GM12878 (cell line): ENCODE measurements around the gene TRERF1. TPM values are rescaled to one million over a fixed set of nuclear protein-coding genes. Genes with fewer than 3 reads are reported as not detected.

Experiments used
- ATAC-seq: fragments of 200-7000 bp; cut with Tn5 transposase; 3 replicates; pipeline ENCODE4 v1.9.1; 2020; ENCODE audit warnings: mild to moderate bottlenecking, moderate library complexity
- BruUV-seq: library from RNA; stranded (reverse); fragments of 400-500 nt; replicated peaks from 2 replicates; lab custom pipeline; 2021; lab: Mats Ljungman, UMichigan
- CTCF ChIA-PET: fragments of 300-600 bp; sonication (Branson Sonifier 250); formaldehyde crosslinking; extraction: SDS; loops from one replicate; lab custom pipeline; 2021; ENCODE audit warnings: inconsistent platforms; lab: Yijun Ruan, JAX
- POLR2A ChIA-PET: fragments of 350-600 bp; formaldehyde crosslinking; extraction: SDS; loops from one replicate; lab custom pipeline; 2021; ENCODE audit warnings: inconsistent platforms; lab: Charles Lee
- RAD21 ChIA-PET: fragments of 300-600 bp; sonication (Branson Sonifier 250); formaldehyde crosslinking; loops from one replicate; lab custom pipeline; 2023; ENCODE audit warnings: antibody characterized with exemption; ENCODE audit not compliant: unreplicated experiment; lab: Charles Lee
- SMC1A ChIA-PET: fragments of 300-600 bp; sonication (Branson Sonifier 250); formaldehyde crosslinking; loops from one replicate; lab custom pipeline; 2023; ENCODE audit not compliant: unreplicated experiment, uncharacterized antibody; lab: Charles Lee
- DNase-seq: peaks from one replicate; pipeline ENCODE4 v3.0.0-alpha.2; 2011; ENCODE audit warnings: low read depth, low spot score
- FAIRE-seq: peaks from 3 replicates; lab custom pipeline; 2011; peaks lifted over from hg19 to GRCh38; lab: Jason Lieb, UNC
- H2AFZ ChIP-seq: 2 replicates; pipeline ENCODE4 v1.6.0; 2011; ENCODE audit warnings: low read depth, low read length, control low read depth; ENCODE audit not compliant: control insufficient read depth
- H3K27ac ChIP-seq: 2 replicates; pipeline ENCODE4 v1.5.1; 2011; ENCODE audit warnings: control low read depth; ENCODE audit not compliant: control insufficient read depth, insufficient read depth
- H3K27me3 ChIP-seq, 2 experiments: replicated peaks in 1 of 2; 2 replicates each; pipeline versions ENCODE4 v1.6.0 to v1.6.1; 2011; ENCODE audit warnings: low read length in 1 of 2; ENCODE audit not compliant: control insufficient read depth in 2 of 2, insufficient read depth in 2 of 2
- H3K36me3 ChIP-seq, 2 experiments: 2 replicates each; pipeline ENCODE4 v1.5.1; 2011; ENCODE audit warnings: low read length in 1 of 2; ENCODE audit not compliant: control insufficient read depth in 2 of 2, insufficient read depth in 2 of 2
- H3K4me1 ChIP-seq: 2 replicates; pipeline ENCODE4 v1.6.1; 2011; ENCODE audit warnings: mild to moderate bottlenecking, low read length, moderate library complexity, mixed read lengths; ENCODE audit not compliant: control insufficient read depth, insufficient read depth
- H3K4me2 ChIP-seq: 2 replicates; pipeline ENCODE4 v1.6.0; 2011; ENCODE audit warnings: control low read depth; ENCODE audit not compliant: control insufficient read depth, insufficient read depth
- H3K4me3 ChIP-seq: fragments of 200-600 bp; sonication (generic); 2 replicates; pipeline ENCODE4 v1.5.1; 2016
- H3K79me2 ChIP-seq: 2 replicates; pipeline ENCODE4 v1.6.0; 2011; ENCODE audit warnings: low read length; ENCODE audit not compliant: control insufficient read depth, insufficient read depth
- H3K9ac ChIP-seq: 2 replicates; pipeline ENCODE4 v1.8.0; 2011; ENCODE audit warnings: low read length, control low read depth, mixed read lengths; ENCODE audit not compliant: control insufficient read depth, insufficient read depth
- H3K9me3 ChIP-seq: replicated peaks from 3 replicates; pipeline ENCODE4 v1.5.1; 2011; ENCODE audit warnings: mild to moderate bottlenecking, low read length; ENCODE audit not compliant: control insufficient read depth, insufficient read depth
- H4K20me1 ChIP-seq: 2 replicates; pipeline ENCODE4 v1.6.0; 2011; ENCODE audit not compliant: control insufficient read depth, insufficient read depth
- ATF7 ChIP-seq: fragments of 450-650 bp; IDR thresholded peaks from 2 replicates; pipeline ENCODE4 v1.6.1; 2016; ENCODE audit warnings: low read depth, mild to moderate bottlenecking
- BMI1 ChIP-seq: fragments of 450-650 bp; IDR thresholded peaks from 2 replicates; pipeline ENCODE4 v1.6.1; 2016; ENCODE audit warnings: mild to moderate bottlenecking, moderate library complexity, borderline replicate concordance
- ZBED1 ChIP-seq: IDR thresholded peaks from 2 replicates; pipeline ENCODE4 v1.6.1; 2016; ENCODE audit warnings: borderline replicate concordance
- ZBTB11 ChIP-seq: fragments of 450-650 bp; formaldehyde crosslinking; IDR thresholded peaks from 2 replicates; pipeline ENCODE4 v1.5.0; 2022; ENCODE audit warnings: mild to moderate bottlenecking, missing genetic modification characterization
- WGBS: methylation state at CpG from one replicate; pipeline ENCODE4 v1.1.6; 2016; ENCODE audit warnings: low lambda C conversion rate; ENCODE audit not compliant: insufficient replicate concordance, insufficient coverage; ENCODE audit errors: missing lambda C conversion rate; 5-methylcytosine and 5-hydroxymethylcytosine counted together
- in situ Hi-C: fragments of 300-500 bp; cut with MboI; formaldehyde crosslinking; loops from 9 replicates; pipeline ENCODE4 v1.14.3; 2018; ENCODE audit warnings: mixed read lengths
- intact Hi-C: fragments of 100-400 bp; cut with micrococcal nuclease; formaldehyde crosslinking; loops from one replicate; pipeline ENCODE4 v1.14.2; 2022; ENCODE audit not compliant: unreplicated experiment
- polyA plus RNA-seq, 11 experiments: library from polyadenylated mRNA; depleted of rRNA in 4 of 11; unstranded in 6 of 11; stranded (reverse) in 5 of 11; fragments of >200 nt; fragmentation: Nextera tagmentation in 4 of 11; fragmentation: Illumina TruSeq in 1 of 11; extraction: Ambion mirVana in 4 of 11; extraction: Trizol in 1 of 11; gene quantifications; 1 replicate in 1 of 11; 2 replicates in 10 of 11; pipeline versions ENCODE4 v1.2.1 to v1.2.3, GENCODE V29; 2011 to 2016; ENCODE audit warnings: inconsistent platforms in 2 of 11, missing spikeins in 2 of 11, low read depth in 1 of 11
- total RNA-seq, 4 experiments: library from RNA; depleted of rRNA in 3 of 4; stranded (reverse); fragments of >200 nt in 3 of 4; fragmentation: Illumina TruSeq in 1 of 4; extraction: Trizol in 1 of 4; gene quantifications; 2 replicates each; pipeline versions ENCODE4 v1.2.1 to v1.2.3, GENCODE V29; 2013 to 2021

Gene TRERF1
- total and polyA plus RNA-seq, 10 of the 15 experiments (the other 5 are each of a cell fraction or from before 2014, with no cell fraction given), result 2.2 to 19.4 (median 7.2) TPM

- ChIA-PET CTCF (no interaction called here), SMC1A (no interaction called here), POLR2A (interaction anchor here (1.2 to 2.6 kb wide), 3 partner anchors 10 to 126 kb away, joined by 3 to 9 read pairs (median 7); no protein-coding TSS in a partner anchor), RAD21 (interaction anchor here (1.5 kb wide), 1 partner anchor 14 kb away, joined by 6 read pairs; no protein-coding TSS in a partner anchor)
- Histone ChIP-seq H3K27me3 (no peaks in the 10 kb centered on the region), H3K4me3 (no peak overlapping the region), H2AFZ (no peak overlapping the region), H3K36me3 (no peaks in the 10 kb centered on the region; a peak in 1 of 4 replicates), H3K79me2 (peaks cover 5% of the 10 kb centered on the region), H3K4me1 (peaks cover 39% of the 10 kb centered on the region), H3K4me2 (no peak overlapping the region), H3K9me3 (no peaks in the 10 kb centered on the region), H4K20me1 (no peaks in the 10 kb centered on the region), H3K9ac (no peak overlapping the region), H3K27ac (no peak overlapping the region)
- no peak for DNase-seq
- ATAC-seq, result peak; percentile 53
- TF ChIP-seq ATF7, result no peak
- TF ChIP-seq ZBED1, result no peak
- no peak for TF ChIP-seq ZBTB11 (CRISPR knock-in tag)
- no peak for TF ChIP-seq BMI1
- intact Hi-C loops (no loop called here), in situ Hi-C loops (no loop called here)
- FAIRE-seq, result no peak
- WGBS, result 24% methylated on average over 4 of the region's 4 CpGs
- BruUV-seq, result no TSS peak
Measured at GRCh38 chr6:42380228-42380979, 71.3 kb downstream of the TRERF1 start.
